Measurements from ENCODE around the gene GPX4.

DNA sequence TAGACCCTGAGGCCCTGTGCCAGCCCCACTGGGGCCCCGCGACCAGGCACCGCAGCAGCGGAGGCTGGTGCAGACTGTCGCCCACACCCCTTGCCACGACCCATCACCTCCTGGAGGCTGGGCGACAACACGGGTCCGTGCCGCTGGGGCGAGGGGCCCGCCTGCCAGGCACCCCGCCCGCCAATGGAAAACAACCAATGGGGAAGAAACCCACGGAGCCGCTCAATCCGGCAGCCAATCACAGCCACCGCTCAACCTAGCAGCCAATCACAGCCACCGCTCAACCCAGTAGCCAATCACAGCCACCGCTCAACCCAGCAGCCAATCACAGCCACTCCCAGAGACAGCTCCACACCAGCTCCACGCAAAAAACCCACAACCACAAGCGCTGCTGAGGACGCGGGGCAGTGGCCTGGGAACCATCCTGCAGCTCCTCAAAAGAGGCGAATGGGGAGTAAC is 29.7 kb downstream of the GPX4 start:
- TF ChIP-seq, protein P1, sequence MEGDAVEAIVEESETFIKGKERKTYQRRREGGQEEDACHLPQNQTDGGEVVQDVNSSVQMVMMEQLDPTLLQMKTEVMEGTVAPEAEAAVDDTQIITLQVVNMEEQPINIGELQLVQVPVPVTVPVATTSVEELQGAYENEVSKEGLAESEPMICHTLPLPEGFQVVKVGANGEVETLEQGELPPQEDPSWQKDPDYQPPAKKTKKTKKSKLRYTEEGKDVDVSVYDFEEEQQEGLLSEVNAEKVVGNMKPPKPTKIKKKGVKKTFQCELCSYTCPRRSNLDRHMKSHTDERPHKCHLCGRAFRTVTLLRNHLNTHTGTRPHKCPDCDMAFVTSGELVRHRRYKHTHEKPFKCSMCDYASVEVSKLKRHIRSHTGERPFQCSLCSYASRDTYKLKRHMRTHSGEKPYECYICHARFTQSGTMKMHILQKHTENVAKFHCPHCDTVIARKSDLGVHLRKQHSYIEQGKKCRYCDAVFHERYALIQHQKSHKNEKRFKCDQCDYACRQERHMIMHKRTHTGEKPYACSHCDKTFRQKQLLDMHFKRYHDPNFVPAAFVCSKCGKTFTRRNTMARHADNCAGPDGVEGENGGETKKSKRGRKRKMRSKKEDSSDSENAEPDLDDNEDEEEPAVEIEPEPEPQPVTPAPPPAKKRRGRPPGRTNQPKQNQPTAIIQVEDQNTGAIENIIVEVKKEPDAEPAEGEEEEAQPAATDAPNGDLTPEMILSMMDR (IDR thresholded peaks at IDR 0.05; ENCODE audit: low read length) = no peak
- TF ChIP-seq EZH2 (IDR thresholded peaks at IDR 0.05; ENCODE audit: borderline replicate concordance, low read length) = no peak

All from OCI-LY1 (cell line).